ENCODE results near the gene DDR1. TPM values are rescaled to one million over a fixed set of nuclear protein-coding genes. Genes with fewer than 3 reads are reported as not detected.

DDR1 gene
- total RNA-seq, 1 experiment from 2014 or later = 115 TPM

DNA sequence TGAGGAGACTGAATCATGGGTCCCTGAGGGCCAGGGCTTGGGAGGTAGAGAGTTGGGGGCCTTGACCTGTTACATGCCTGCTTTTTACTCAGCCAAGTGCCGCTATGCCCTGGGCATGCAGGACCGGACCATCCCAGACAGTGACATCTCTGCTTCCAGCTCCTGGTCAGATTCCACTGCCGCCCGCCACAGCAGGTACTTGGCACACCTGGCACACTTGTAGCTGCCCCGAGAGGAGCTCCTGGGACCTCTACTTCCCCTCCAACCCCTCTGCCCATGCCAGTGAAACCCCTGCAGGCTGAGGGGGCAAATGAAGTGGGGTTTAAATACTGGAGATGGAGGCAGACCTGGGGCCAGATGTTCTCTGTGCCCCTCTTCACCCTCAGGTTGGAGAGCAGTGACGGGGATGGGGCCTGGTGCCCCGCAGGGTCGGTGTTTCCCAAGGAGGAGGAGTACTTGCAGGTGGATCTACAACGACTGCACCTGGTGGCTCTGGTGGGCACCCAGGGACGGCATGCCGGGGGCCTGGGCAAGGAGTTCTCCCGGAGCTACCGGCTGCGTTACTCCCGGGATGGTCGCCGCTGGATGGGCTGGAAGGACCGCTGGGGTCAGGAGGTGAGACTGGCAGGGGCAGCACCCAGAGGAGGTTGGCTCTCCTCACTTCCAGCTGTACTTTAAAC is 4.6 kb downstream of the DDR1 start:
- ChIA-PET POLR2A (no interaction called here), CTCF (no interaction called here)
- Histone ChIP-seq H3K27me3 (replicated peaks; ENCODE audit: control insufficient read depth, insufficient read depth, low read length) (no peaks in the 10 kb centered on the region), H3K4me1 (peaks cover 21% of the 10 kb centered on the region), H3K36me3 (ENCODE audit: control insufficient read depth, insufficient read depth, low read length) (peaks cover 8% of the 10 kb centered on the region), H3K4me3 (ENCODE audit: low read depth, low read length) (no peak overlapping the region), H3K9me3 (no peaks in the 10 kb centered on the region)
- H3K4me3 Mint-ChIP-seq (ENCODE audit: unreplicated experiment) = no peak overlapping the region
- BruUV-seq (replicated peaks) = no TSS peak
- TF ChIP-seq, protein P1, sequence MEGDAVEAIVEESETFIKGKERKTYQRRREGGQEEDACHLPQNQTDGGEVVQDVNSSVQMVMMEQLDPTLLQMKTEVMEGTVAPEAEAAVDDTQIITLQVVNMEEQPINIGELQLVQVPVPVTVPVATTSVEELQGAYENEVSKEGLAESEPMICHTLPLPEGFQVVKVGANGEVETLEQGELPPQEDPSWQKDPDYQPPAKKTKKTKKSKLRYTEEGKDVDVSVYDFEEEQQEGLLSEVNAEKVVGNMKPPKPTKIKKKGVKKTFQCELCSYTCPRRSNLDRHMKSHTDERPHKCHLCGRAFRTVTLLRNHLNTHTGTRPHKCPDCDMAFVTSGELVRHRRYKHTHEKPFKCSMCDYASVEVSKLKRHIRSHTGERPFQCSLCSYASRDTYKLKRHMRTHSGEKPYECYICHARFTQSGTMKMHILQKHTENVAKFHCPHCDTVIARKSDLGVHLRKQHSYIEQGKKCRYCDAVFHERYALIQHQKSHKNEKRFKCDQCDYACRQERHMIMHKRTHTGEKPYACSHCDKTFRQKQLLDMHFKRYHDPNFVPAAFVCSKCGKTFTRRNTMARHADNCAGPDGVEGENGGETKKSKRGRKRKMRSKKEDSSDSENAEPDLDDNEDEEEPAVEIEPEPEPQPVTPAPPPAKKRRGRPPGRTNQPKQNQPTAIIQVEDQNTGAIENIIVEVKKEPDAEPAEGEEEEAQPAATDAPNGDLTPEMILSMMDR (IDR thresholded peaks at IDR 0.05; ENCODE audit: insufficient read depth in 1 of 2, low read depth in 1 of 2, low read length in 1 of 2, severe bottlenecking in 1 of 2, unreplicated experiment in 1 of 2) = no peak
- intact Hi-C loops (cut with micrococcal nuclease; ENCODE audit: unreplicated experiment) = no loop called here
- no peak overlapping the region for H3K27ac Mint-ChIP-seq (ENCODE audit: unreplicated experiment)
- peaks cover 14% of the 10 kb centered on the region for H3K36me3 Mint-ChIP-seq (ENCODE audit: insufficient read depth, unreplicated experiment)
- no peaks in the 10 kb centered on the region for H3K9me3 Mint-ChIP-seq (ENCODE audit: unreplicated experiment)
- DNase-seq = no peak
- no peaks in the 10 kb centered on the region for H3K27me3 Mint-ChIP-seq (ENCODE audit: insufficient read depth, unreplicated experiment)
- peaks cover 20% of the 10 kb centered on the region for H3K4me1 Mint-ChIP-seq (ENCODE audit: low read depth, unreplicated experiment)

DNA sequence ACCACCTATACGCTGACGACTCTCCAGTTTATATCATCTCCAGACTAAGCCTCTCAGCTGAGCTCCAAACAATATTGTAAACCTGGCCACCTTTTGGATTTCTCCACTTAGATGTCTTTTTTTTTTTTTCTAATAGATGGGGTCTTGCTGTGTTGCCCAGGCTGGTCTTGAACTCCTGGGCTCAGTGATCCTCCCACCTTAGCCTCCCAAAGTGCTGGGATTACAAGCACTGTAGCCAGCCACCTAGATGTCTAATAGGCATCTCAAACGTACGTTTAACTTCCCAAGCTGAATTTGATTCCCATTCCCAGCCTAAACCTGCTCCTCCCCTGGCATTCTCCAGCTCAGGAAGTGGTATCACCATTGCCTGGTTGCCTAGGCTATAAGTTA is 5.2 kb downstream of the DDR1 start:
- Mint-ChIP-seq H3K4me3 (ENCODE audit: unreplicated experiment) (no peak overlapping the region), H3K27ac (ENCODE audit: unreplicated experiment) (no peak overlapping the region), H3K36me3 (ENCODE audit: insufficient read depth, unreplicated experiment) (peaks cover 17% of the 10 kb centered on the region), H3K27me3 (ENCODE audit: insufficient read depth, unreplicated experiment) (no peaks in the 10 kb centered on the region), H3K9me3 (ENCODE audit: unreplicated experiment) (no peaks in the 10 kb centered on the region), H3K4me1 (ENCODE audit: low read depth, unreplicated experiment) (peaks cover 20% of the 10 kb centered on the region)
- DNase-seq = no peak
- ChIA-PET CTCF (interaction anchor here (0.7 kb wide), 1 partner anchor 198 kb away, joined by 3 read pairs; no protein-coding TSS in a partner anchor), POLR2A (no interaction called here)
- no peak overlapping the region for H3K4me3 ChIP-seq (ENCODE audit: low read depth, low read length)
- H3K27me3 ChIP-seq (replicated peaks; ENCODE audit: control insufficient read depth, insufficient read depth, low read length) = no peaks in the 10 kb centered on the region
- intact Hi-C loops (cut with micrococcal nuclease; ENCODE audit: unreplicated experiment) = no loop called here
- peaks cover 8% of the 10 kb centered on the region for H3K36me3 ChIP-seq (ENCODE audit: control insufficient read depth, insufficient read depth, low read length)
- BruUV-seq (replicated peaks) = no TSS peak
- H3K4me1 ChIP-seq = peaks cover 21% of the 10 kb centered on the region
- no peaks in the 10 kb centered on the region for H3K9me3 ChIP-seq
- TF ChIP-seq, protein P1 (IDR thresholded peaks at IDR 0.05; ENCODE audit: insufficient read depth in 1 of 2, low read depth in 1 of 2, low read length in 1 of 2, severe bottlenecking in 1 of 2, unreplicated experiment in 1 of 2) = no peak

DNA sequence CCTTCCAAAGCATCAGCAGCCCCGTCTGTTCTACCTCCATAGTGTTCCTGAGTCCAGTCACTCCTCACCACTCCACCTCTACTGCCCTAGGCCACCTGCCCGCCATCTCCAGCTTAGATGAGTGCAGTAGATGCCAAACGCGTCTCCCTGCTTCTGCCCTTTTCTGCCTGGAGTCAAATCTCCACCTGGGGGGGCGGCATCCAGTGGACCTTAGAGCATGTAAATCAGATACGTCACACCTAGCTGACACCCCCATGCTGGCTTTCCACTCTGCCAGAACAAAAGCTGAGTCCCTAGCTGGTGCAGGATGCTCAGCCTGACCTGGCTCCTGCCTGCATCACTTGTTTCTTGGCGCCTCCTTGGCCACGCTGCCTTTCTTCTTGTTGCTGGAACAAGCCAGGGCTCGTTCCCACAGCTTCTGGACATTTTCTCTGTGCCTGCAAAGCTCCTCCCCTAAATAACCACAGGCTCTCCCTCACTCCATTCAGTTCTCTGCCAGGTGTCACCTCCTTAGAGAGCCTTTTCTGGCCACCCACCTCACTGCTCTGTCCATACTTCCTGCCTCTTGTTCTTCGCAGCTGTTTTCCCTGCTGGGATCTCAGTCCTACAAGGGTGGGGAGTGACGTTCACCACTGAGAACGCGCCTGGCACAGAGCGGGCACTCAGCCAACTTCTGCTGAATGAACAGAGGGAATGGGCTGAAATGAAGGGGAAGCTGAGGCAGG is 5.8 kb downstream of the DDR1 start:
- no peaks in the 10 kb centered on the region for H3K9me3 ChIP-seq
- no peak overlapping the region for H3K27ac Mint-ChIP-seq (ENCODE audit: unreplicated experiment)
- H3K27me3 Mint-ChIP-seq (ENCODE audit: insufficient read depth, unreplicated experiment) = no peaks in the 10 kb centered on the region
- TF ChIP-seq, protein P1 (IDR thresholded peaks at IDR 0.05; ENCODE audit: insufficient read depth in 1 of 2, low read depth in 1 of 2, low read length in 1 of 2, severe bottlenecking in 1 of 2, unreplicated experiment in 1 of 2) = no peak
- no peak overlapping the region for H3K4me3 ChIP-seq (ENCODE audit: low read depth, low read length)
- no peaks in the 10 kb centered on the region for H3K27me3 ChIP-seq (replicated peaks; ENCODE audit: control insufficient read depth, insufficient read depth, low read length)
- no TSS peak for BruUV-seq (replicated peaks)
- H3K36me3 Mint-ChIP-seq (ENCODE audit: insufficient read depth, unreplicated experiment) = peaks cover 22% of the 10 kb centered on the region
- no peaks in the 10 kb centered on the region for H3K9me3 Mint-ChIP-seq (ENCODE audit: unreplicated experiment)
- no peak for DNase-seq
- peaks cover 18% of the 10 kb centered on the region for H3K4me1 ChIP-seq
- no peak overlapping the region for H3K4me3 Mint-ChIP-seq (ENCODE audit: unreplicated experiment)
- POLR2A ChIA-PET = no interaction called here
- peaks cover 8% of the 10 kb centered on the region for H3K36me3 ChIP-seq (ENCODE audit: control insufficient read depth, insufficient read depth, low read length)
- peaks cover 19% of the 10 kb centered on the region for H3K4me1 Mint-ChIP-seq (ENCODE audit: low read depth, unreplicated experiment)
- CTCF ChIA-PET = interaction anchor here (0.7 kb wide), 1 partner anchor 197 kb away, joined by 3 read pairs; no protein-coding TSS in a partner anchor
- intact Hi-C loops (cut with micrococcal nuclease; ENCODE audit: unreplicated experiment) = no loop called here

Measured in Caco-2 (cell line).